ENCODE data around the gene ALDH3B2.

ALDH3B2 gene

DNA sequence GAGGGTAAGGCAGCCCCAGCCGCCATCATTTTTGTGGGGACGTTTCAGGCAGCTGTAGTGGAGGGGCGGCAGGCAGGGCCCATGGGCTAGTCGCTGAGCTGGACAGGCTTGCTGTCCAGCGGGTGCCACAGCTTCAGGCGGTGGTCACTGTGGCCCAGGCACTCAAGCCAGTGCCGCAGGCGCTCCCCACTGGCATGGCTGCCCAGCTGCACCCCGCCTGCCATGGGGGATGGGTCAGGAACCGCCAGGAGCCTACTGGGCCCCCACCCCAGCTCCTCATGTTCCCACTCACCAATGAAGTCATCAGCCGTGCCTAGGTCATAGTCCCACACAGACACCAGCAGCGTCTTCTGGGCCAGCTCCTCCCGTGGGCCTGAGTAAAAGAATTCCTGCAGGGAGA, 61.7 kb downstream of the ALDH3B2 start:
- no peak for DNase-seq

Data from NCI-H2029 (cell line).